IMR-90 (cell line): ENCODE results near the gene PHOX2A. TPM values are rescaled to one million over a fixed set of nuclear protein-coding genes. Genes with fewer than 3 reads are reported as not detected.
"Not testable (repeated sequence)": the region's sequence is repeated elsewhere in the genome, so short reads cannot be mapped to it uniquely, and the experiment has no call there.

ENCODE experiments used
- ATAC-seq: fragments of 200-7000 bp; cut with Tn5 transposase; 2 replicates; pipeline ENCODE4 v1.9.1; 2020; ENCODE audit warnings: low read depth, mild to moderate bottlenecking, moderate library complexity
- BruUV-seq: library from RNA; stranded (reverse); fragments of 400-500 nt; replicated peaks from 2 replicates; lab custom pipeline; 2021; lab: Mats Ljungman, UMichigan
- CTCF ChIA-PET: fragments of 300-600 bp; formaldehyde crosslinking; extraction: SDS; loops from one replicate; lab custom pipeline; 2021; ENCODE audit warnings: antibody characterized with exemption; lab: Yijun Ruan, JAX
- POLR2A ChIA-PET: fragments of 300-600 bp; sonication (Branson Sonifier 250); formaldehyde crosslinking; loops from one replicate; lab custom pipeline; 2022; ENCODE audit warnings: antibody characterized with exemption; ENCODE audit not compliant: unreplicated experiment; lab: Charles Lee
- DNase-seq: peaks from one replicate; pipeline ENCODE4 v3.0.0; 2013
- H2AFZ ChIP-seq: replicated peaks from 2 replicates; pipeline ENCODE3; 2013; ENCODE audit warnings: low read length, mild to moderate bottlenecking; ENCODE audit not compliant: poor library complexity
- H2AK5ac ChIP-seq: 2 replicates; pipeline ENCODE4 v1.6.1; 2013; ENCODE audit warnings: low read depth, low read length, inconsistent platforms
- H2AK9ac ChIP-seq: replicated peaks from 2 replicates; pipeline ENCODE3; 2013; ENCODE audit warnings: mild to moderate bottlenecking, low read depth, low read length, moderate library complexity; ENCODE audit not compliant: poor library complexity
- H2BK120ac ChIP-seq: 2 replicates; pipeline ENCODE4 v1.6.1; 2013; ENCODE audit warnings: low read depth, low read length, inconsistent platforms
- H2BK15ac ChIP-seq: 3 replicates; pipeline ENCODE4 v1.6.1; 2013; ENCODE audit warnings: low read depth, low read length, inconsistent platforms
- H2BK20ac ChIP-seq: 2 replicates; pipeline ENCODE4 v1.6.1; 2013; ENCODE audit warnings: low read depth, mild to moderate bottlenecking, inconsistent platforms, low read length, moderate library complexity
- H2BK5ac ChIP-seq: 2 replicates; pipeline ENCODE4 v1.6.1; 2013; ENCODE audit warnings: mild to moderate bottlenecking, low read depth, low read length, inconsistent platforms; ENCODE audit not compliant: poor library complexity, severe bottlenecking
- H3K14ac ChIP-seq: replicated peaks from 2 replicates; pipeline ENCODE4 v1.6.1; 2013; ENCODE audit warnings: low read depth, low read length, inconsistent platforms
- H3K18ac ChIP-seq: 2 replicates; pipeline ENCODE4 v1.6.1; 2013; ENCODE audit warnings: low read depth, low read length, control low read depth
- H3K23ac ChIP-seq: 2 replicates; pipeline ENCODE4 v1.6.1; 2013; ENCODE audit warnings: low read depth, low read length, inconsistent platforms
- H3K27ac ChIP-seq: 2 replicates; pipeline ENCODE4 v1.5.1; 2013; ENCODE audit warnings: mild to moderate bottlenecking, control low read depth, low read length; ENCODE audit not compliant: insufficient read depth
- H3K27me3 ChIP-seq: 2 replicates; pipeline ENCODE4 v1.6.1; 2013; ENCODE audit warnings: low read length; ENCODE audit not compliant: control insufficient read depth, insufficient read depth
- H3K36me3 ChIP-seq: 2 replicates; pipeline ENCODE4 v1.6.1; 2013; ENCODE audit warnings: low read length, mixed read lengths; ENCODE audit not compliant: control insufficient read depth, insufficient read depth
- H3K4ac ChIP-seq: 2 replicates; pipeline ENCODE4 v1.6.1; 2013; ENCODE audit warnings: low read depth, low read length, inconsistent platforms
- H3K4me1 ChIP-seq: 2 replicates; pipeline ENCODE4 v1.6.1; 2013; ENCODE audit warnings: low read length, mixed read lengths; ENCODE audit not compliant: control insufficient read depth, insufficient read depth
- H3K4me2 ChIP-seq: 2 replicates; pipeline ENCODE4 v1.6.1; 2013; ENCODE audit warnings: low read depth, mild to moderate bottlenecking, control low read depth, low read length, moderate library complexity
- H3K4me3 ChIP-seq: 2 replicates; pipeline ENCODE4 v1.5.1; 2013; ENCODE audit warnings: low read depth, mild to moderate bottlenecking, control low read depth, low read length, moderate library complexity; ENCODE audit not compliant: insufficient read depth
- H3K56ac ChIP-seq: 2 replicates; pipeline ENCODE4 v1.6.1; 2013; ENCODE audit warnings: low read length, inconsistent platforms; ENCODE audit not compliant: insufficient read depth; ENCODE audit errors: extremely low read depth
- H3K79me1 ChIP-seq, 2 experiments: 2 replicates each; pipeline ENCODE4 v1.6.1; 2013; ENCODE audit warnings: low read length in 2 of 2, inconsistent platforms in 1 of 2, low read depth in 1 of 2
- H3K9ac ChIP-seq: 2 replicates; pipeline ENCODE4 v1.6.1; 2013; ENCODE audit warnings: low read depth, low read length, control low read depth
- H3K9me1 ChIP-seq: 2 replicates; pipeline ENCODE4 v1.6.1; 2013; ENCODE audit warnings: low read length, inconsistent platforms; ENCODE audit not compliant: insufficient read depth
- H3K9me3 ChIP-seq: 2 replicates; pipeline ENCODE4 v1.6.1; 2013; ENCODE audit warnings: low read length; ENCODE audit not compliant: control insufficient read depth, insufficient read depth
- H4K20me1 ChIP-seq: 2 replicates; pipeline ENCODE4 v1.6.1; 2013; ENCODE audit warnings: low read length, inconsistent platforms; ENCODE audit not compliant: insufficient read depth
- H4K5ac ChIP-seq: 2 replicates; pipeline ENCODE4 v1.6.1; 2013; ENCODE audit warnings: mild to moderate bottlenecking, low read depth, low read length, control low read depth
- H4K8ac ChIP-seq, 2 experiments: 2 replicates each; pipeline ENCODE4 v1.6.1; 2013; ENCODE audit warnings: low read depth in 2 of 2, low read length in 2 of 2, control low read depth in 1 of 2, inconsistent platforms in 1 of 2
- H4K91ac ChIP-seq: 2 replicates; pipeline ENCODE4 v1.6.1; 2013; ENCODE audit warnings: low read depth, low read length, inconsistent platforms; ENCODE audit not compliant: insufficient read depth
- CEBPB ChIP-seq: IDR thresholded peaks from 2 replicates; pipeline ENCODE4 v1.6.1; 2012; ENCODE audit warnings: low read depth, low read length, improper control_type of control experiment
- MAZ ChIP-seq: IDR thresholded peaks from 2 replicates; pipeline ENCODE4 v1.6.1; 2012; ENCODE audit warnings: low read depth, mild to moderate bottlenecking, low read length, improper control_type of control experiment, moderate library complexity, borderline replicate concordance
- MXI1 ChIP-seq: IDR thresholded peaks from 2 replicates; pipeline ENCODE4 v1.6.1; 2012; ENCODE audit warnings: low read depth, mild to moderate bottlenecking, low read length, moderate library complexity, borderline replicate concordance
- POLR2A ChIP-seq: IDR thresholded peaks from 2 replicates; pipeline ENCODE4 v1.6.1; 2012; ENCODE audit warnings: mild to moderate bottlenecking, low read depth, low read length
- WGBS, 2 experiments: methylation state at CpG; one replicate each; pipeline versions ENCODE4 v1.1.5 to v1.1.7; 2013; ENCODE audit warnings: missing lambda C conversion rate in 2 of 2; ENCODE audit not compliant: insufficient read length in 1 of 2; ENCODE audit errors: extremely low coverage in 2 of 2; 5-methylcytosine and 5-hydroxymethylcytosine counted together
- dilution Hi-C: fragments of 300-500 bp; cut with HindIII; formaldehyde crosslinking; loops from one replicate; pipeline ENCODE4 v1.14.3; 2018; ENCODE audit warnings: low sequenced_read_pairs; ENCODE audit not compliant: unreplicated experiment
- in situ Hi-C: fragments of 300-500 bp; cut with MboI; formaldehyde crosslinking; loops from 3 replicates; pipeline ENCODE4 v1.14.3; 2019; ENCODE audit warnings: low sequenced_read_pairs, inconsistent platforms, mixed read lengths
- intact Hi-C: fragments of 100-400 bp; cut with micrococcal nuclease; formaldehyde crosslinking; loops from 2 replicates; pipeline ENCODE4 v1.10.0; 2022
- polyA plus RNA-seq, 3 experiments: library from polyadenylated mRNA; depleted of rRNA; stranded (reverse); fragments of >200 nt; gene quantifications; 2 replicates each; pipeline ENCODE4 v1.2.3, GENCODE V29; 2012; ENCODE audit warnings: low replicate concordance in 1 of 3
- total RNA-seq: library from RNA; depleted of rRNA; stranded (reverse); fragments of >200 nt; gene quantifications from 2 replicates; pipeline ENCODE4 v1.2.3, GENCODE V29; 2012

Gene PHOX2A
- total and polyA plus RNA-seq, 2 of the 4 experiments (the other 2 are of a cell fraction), result not detected

DNA sequence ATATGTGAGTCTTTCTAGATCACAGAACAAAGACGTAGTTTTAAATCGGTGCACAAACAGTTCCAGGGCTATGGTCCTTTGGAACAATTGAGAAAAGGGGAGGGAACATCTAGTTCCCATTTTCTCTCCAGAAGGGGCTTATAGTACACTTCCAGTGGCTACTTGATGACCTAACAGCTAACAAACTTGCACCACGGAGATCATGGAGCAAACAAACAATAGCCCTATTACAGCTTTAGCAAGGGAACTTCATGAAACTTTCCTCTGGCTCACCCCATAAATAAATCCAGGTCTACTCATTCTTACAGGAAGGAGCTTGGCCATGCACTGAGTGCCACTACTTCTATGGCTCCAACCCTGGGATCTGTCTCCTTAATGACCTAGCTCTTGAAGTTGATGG, 35.7 kb downstream of the PHOX2A start:
- no peak overlapping the region for H2BK20ac ChIP-seq
- intact Hi-C loops (no loop called here), in situ Hi-C loops (no loop called here), dilution Hi-C loops (no loop called here)
- BruUV-seq, result no TSS peak
- H3K79me1 ChIP-seq, result no peaks in the 10 kb centered on the region
- H3K4ac ChIP-seq, result no peak overlapping the region
- no peak overlapping the region for H3K56ac ChIP-seq
- no peaks in the 10 kb centered on the region for H3K9me1 ChIP-seq
- no peaks in the 10 kb centered on the region for H3K4me1 ChIP-seq
- no peak overlapping the region for H4K5ac ChIP-seq
- no peak overlapping the region for H3K14ac ChIP-seq
- H2BK15ac ChIP-seq, result no peak overlapping the region
- no peaks in the 10 kb centered on the region for H4K20me1 ChIP-seq
- H3K9ac ChIP-seq, result no peak overlapping the region
- ATAC-seq (no peak), DNase-seq (no peak)
- H4K8ac ChIP-seq, result no peak overlapping the region
- no peak overlapping the region for H2BK120ac ChIP-seq
- no peak overlapping the region for H4K91ac ChIP-seq
- H2BK5ac ChIP-seq, result no peak overlapping the region
- H3K36me3 ChIP-seq, result no peaks in the 10 kb centered on the region
- H3K27me3 ChIP-seq, result peaks cover 14% of the 10 kb centered on the region; the same call in 1 of the 2 replicates
- no peak overlapping the region for H2AK9ac ChIP-seq
- TF ChIP-seq MXI1 (no peak), CEBPB (no peak), POLR2A (no peak), MAZ (no peak)
- CTCF ChIA-PET, result interaction anchor here (1.5 kb wide), 1 partner anchor 24 kb away, joined by 4 read pairs; no protein-coding TSS in a partner anchor
- no peak overlapping the region for H3K23ac ChIP-seq
- H3K18ac ChIP-seq, result no peak overlapping the region
- POLR2A ChIA-PET, result no interaction called here
- 100% methylated on average over 1 of the region's 3 CpGs; no CpG with 5 or more reads in 1 of the 2 experiments for WGBS, 2 experiments
- peaks cover 3% of the 10 kb centered on the region; the same call in 1 of the 2 replicates for H3K9me3 ChIP-seq
- H3K4me3 ChIP-seq, result no peak overlapping the region
- no peak overlapping the region for H2AK5ac ChIP-seq
- no peak overlapping the region for H3K27ac ChIP-seq
- H3K4me2 ChIP-seq, result no peak overlapping the region
- H2AFZ ChIP-seq, result no peak overlapping the region

GRCh38 chr11:72206794-72207193, 37.2 kb downstream of the PHOX2A start:
- H3K23ac ChIP-seq, intact Hi-C loops, H3K56ac ChIP-seq, dilution Hi-C loops, ATAC-seq, BruUV-seq, H2BK120ac ChIP-seq, H2AK9ac ChIP-seq, H2BK5ac ChIP-seq, H3K4me1 ChIP-seq, H2BK15ac ChIP-seq, H3K9me1 ChIP-seq, H4K91ac ChIP-seq, H4K8ac ChIP-seq, H3K9me3 ChIP-seq, H3K4me2 ChIP-seq, POLR2A ChIA-PET, H3K4ac ChIP-seq, H3K18ac ChIP-seq, H3K4me3 ChIP-seq, DNase-seq, H3K27ac ChIP-seq, in situ Hi-C loops, H3K9ac ChIP-seq, H2BK20ac ChIP-seq, H2AK5ac ChIP-seq, H3K79me1 ChIP-seq, H3K36me3 ChIP-seq, H4K5ac ChIP-seq, H4K20me1 ChIP-seq, H3K14ac ChIP-seq: not testable (repeated sequence)
- peaks cover 11% of the 10 kb centered on the region; the same call in 1 of the 2 replicates for H3K27me3 ChIP-seq
- CTCF ChIA-PET, result interaction anchor here (0.6 kb wide), 1 partner anchor 57 kb away, joined by 4 read pairs; no protein-coding TSS in a partner anchor
- H2AFZ ChIP-seq, result peak overlapping the region; percentile 7
- no CpG with 5 or more reads among the region's 2 CpGs for WGBS, 2 experiments
